Retinal pigment epithelial cell (primary cell): ENCODE measurements around the gene GDE1.
A peak's percentile ranks its signal among the peaks of the same experiment; 100 is the strongest.

ENCODE experiments used
- DNase-seq: peaks from one replicate; pipeline ENCODE4 v3.0.0-alpha.2; 2010; ENCODE audit warnings: low read depth
- H3K4me3 ChIP-seq: 2 replicates; pipeline ENCODE4 v1.5.1; 2011; ENCODE audit warnings: mild to moderate bottlenecking, low read length, control low read depth, moderate library complexity
- CTCF ChIP-seq: conservative IDR thresholded peaks from 2 replicates; pipeline ENCODE4 v1.5.1; 2011; ENCODE audit warnings: low read depth, low read length, control low read depth, inconsistent platforms

GDE1 gene

GRCh38 chr16:19488213-19488640, 33.7 kb downstream of the GDE1 start:
- DNase-seq: no peak
- H3K4me3 ChIP-seq: no peak overlapping the region
- TF ChIP-seq CTCF: no peak

DNA sequence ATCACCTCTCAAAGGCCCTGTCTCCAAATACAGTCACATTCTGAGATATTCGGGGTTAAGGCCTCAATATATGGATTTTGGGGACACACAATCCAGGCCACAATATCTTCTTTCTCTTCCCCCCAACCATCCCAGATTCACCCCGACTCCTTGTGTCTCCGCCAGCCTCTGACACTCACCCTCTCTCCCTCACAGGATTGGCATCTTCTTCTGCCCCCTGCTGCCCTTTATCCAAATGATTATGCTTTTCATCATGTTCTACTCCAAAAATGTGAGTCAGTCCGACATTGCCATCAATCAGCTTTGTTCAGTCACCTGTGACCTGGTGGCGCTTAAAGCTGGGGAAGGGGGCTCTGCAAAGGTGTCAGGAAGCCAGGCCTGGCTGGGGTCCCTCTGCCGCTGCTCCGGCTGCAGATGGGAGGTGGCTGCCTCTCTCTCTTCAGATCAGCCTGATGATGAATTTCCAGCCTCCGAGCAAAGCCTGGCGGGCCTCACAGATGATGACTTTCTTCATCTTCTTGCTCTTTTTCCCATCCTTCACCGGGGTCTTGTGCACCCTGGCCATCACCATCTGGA, 35.1 kb downstream of the GDE1 start:
- H3K4me3 ChIP-seq: no peak overlapping the region
- no peak for DNase-seq
- peak; percentile 16 for TF ChIP-seq CTCF

GRCh38 chr16:19486051-19486450, 35.8 kb downstream of the GDE1 start:
- no peak for TF ChIP-seq CTCF
- DNase-seq: no peak
- H3K4me3 ChIP-seq: no peak overlapping the region

DNA sequence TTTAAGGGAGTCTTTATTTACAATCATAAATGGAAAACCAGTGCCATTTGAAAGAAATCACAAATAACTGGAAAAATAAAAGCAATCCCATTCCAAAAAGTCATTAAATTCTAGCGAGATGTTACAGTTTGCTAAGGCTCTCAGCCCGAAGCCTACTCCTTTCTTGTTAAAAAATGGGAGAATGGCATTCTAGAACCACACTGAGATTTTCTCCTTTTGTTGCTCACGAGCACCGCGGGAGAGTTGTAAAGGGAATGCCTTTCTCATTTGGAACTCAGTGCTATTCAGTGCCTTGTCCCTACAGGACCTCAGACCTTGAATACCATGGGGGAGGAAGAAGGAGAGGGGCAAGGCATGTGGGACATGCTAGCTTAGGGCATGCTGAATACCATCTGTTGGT, 36.3 kb downstream of the GDE1 start:
- TF ChIP-seq CTCF: no peak

DNA sequence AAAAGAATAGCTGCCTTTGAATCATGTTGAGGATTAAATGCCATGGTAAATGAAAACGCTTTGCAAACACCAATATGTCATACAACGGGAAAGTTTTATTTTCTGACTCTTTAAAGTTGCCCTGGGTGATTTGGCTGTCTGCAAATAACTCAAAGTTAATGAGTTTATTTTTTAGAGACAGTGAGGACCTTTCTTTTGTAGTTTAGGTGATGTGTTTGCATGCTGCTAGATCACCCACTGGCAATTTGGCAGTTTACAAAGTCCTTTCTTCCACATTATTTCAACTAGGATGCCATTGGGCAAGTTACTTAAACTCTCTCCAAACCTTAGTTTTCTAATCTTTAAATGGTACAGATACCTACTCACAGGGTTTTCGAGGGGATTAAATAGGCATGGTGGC, 37.8 kb downstream of the GDE1 start:
- TF ChIP-seq CTCF: no peak
- DNase-seq: no peak
- H3K4me3 ChIP-seq: no peak overlapping the region

More for the DNA sequence above, 36.3 kb downstream of the GDE1 start:
- DNase-seq: no peak
- no peak overlapping the region for H3K4me3 ChIP-seq

DNA sequence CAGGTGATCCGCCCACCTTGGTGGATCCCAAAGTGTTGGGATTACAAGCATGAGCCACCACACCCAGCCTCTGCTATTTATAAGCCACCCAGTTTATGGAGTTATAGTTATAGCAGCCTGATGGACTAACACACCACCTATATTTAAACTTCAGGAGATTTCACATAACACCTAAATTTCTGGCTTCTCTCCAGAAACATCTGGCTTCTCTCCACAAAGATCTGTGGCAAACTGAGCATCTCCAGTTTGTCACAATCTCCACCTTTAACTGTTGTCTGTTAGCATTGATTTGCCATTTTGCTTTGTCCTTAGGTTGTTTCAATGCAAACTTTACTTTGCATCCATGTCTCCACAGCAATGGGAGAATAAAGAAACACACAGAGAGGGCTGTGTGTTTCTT, 39.6 kb downstream of the GDE1 start:
- no peak for DNase-seq
- TF ChIP-seq CTCF: no peak
- no peak overlapping the region for H3K4me3 ChIP-seq

DNA sequence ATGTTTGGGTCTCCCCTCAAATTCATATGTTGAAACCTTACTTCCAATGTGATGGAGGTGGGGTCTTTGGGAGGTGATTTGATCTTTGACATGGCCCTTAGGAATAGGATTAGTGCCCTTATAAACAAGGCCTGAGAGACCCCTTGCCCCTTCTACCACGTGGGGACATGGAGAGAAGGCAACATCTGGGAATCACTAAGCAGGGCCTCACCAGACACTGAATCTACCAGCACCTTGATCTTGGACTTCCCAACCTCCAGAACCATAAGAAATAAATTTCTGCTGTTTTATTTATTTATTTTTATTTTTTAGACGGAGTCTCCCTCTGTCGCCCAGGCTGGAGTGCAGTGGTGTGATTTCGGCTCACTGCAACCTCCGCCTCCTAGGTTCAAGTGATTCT, 40.1 kb downstream of the GDE1 start:
- no peak for TF ChIP-seq CTCF
- no peak for DNase-seq
- H3K4me3 ChIP-seq: no peak overlapping the region
